ENCODE data around the gene SLC22A12.
"Not testable (repeated sequence)": the region's sequence is repeated elsewhere in the genome, so short reads cannot be mapped to it uniquely, and the experiment has no call there.

SLC22A12 gene

GRCh38 chr11:64558869-64559268 lies 32.2 kb upstream of the SLC22A12 start:
- no peak for DNase-seq (ENCODE audit: low read depth)
- H3K4me3 ChIP-seq (ENCODE audit: control insufficient read depth, low read depth, low read length) = no peak overlapping the region
- TF ChIP-seq CTCF (IDR thresholded peaks at IDR 0.05; ENCODE audit: control insufficient read depth, insufficient read depth, low read depth, low read length, missing control alignments) = no peak

GRCh38 chr11:64559351-64560138 lies 31.5 kb upstream of the SLC22A12 start:
- no peak for TF ChIP-seq CTCF (IDR thresholded peaks at IDR 0.05; ENCODE audit: control insufficient read depth, insufficient read depth, low read depth, low read length, missing control alignments)
- no peak overlapping the region for H3K4me3 ChIP-seq (ENCODE audit: control insufficient read depth, low read depth, low read length)
- no peak for DNase-seq (ENCODE audit: low read depth)

GRCh38 chr11:64560139-64560771 lies 30.8 kb upstream of the SLC22A12 start:
- DNase-seq (ENCODE audit: low read depth) = no peak
- H3K4me3 ChIP-seq (ENCODE audit: control insufficient read depth, low read depth, low read length) = no peak overlapping the region
- no peak for TF ChIP-seq CTCF (IDR thresholded peaks at IDR 0.05; ENCODE audit: control insufficient read depth, insufficient read depth, low read depth, low read length, missing control alignments)

GRCh38 chr11:64560941-64561340 lies 30.1 kb upstream of the SLC22A12 start:
- no peak for TF ChIP-seq CTCF (IDR thresholded peaks at IDR 0.05; ENCODE audit: control insufficient read depth, insufficient read depth, low read depth, low read length, missing control alignments)
- no peak overlapping the region for H3K4me3 ChIP-seq (ENCODE audit: control insufficient read depth, low read depth, low read length)
- no peak for DNase-seq (ENCODE audit: low read depth)

GRCh38 chr11:64561429-64561828 lies 29.6 kb upstream of the SLC22A12 start:
- DNase-seq (ENCODE audit: low read depth); H3K4me3 ChIP-seq (ENCODE audit: control insufficient read depth, low read depth, low read length): not testable (repeated sequence)

- no peak overlapping the region for H3K4me3 ChIP-seq (ENCODE audit: control insufficient read depth, low read depth, low read length)
- DNase-seq (ENCODE audit: low read depth) = no peak
- TF ChIP-seq CTCF (IDR thresholded peaks at IDR 0.05; ENCODE audit: control insufficient read depth, insufficient read depth, low read depth, low read length, missing control alignments) = no peak
Observed at GRCh38 chr11:64561984-64562722, 28.9 kb upstream of the SLC22A12 start.

Measured in AG09309 (cell line).